Renal cortex interstitium (tissue), 15 donors: ENCODE data around the gene RNF26. TPM values are rescaled to one million over a fixed set of nuclear protein-coding genes. Genes with fewer than 3 reads are reported as not detected.
A peak's percentile ranks its signal among the peaks of the same experiment; 100 is the strongest.

Experiments
- DNase-seq, 11 donors: peaks; one replicate each; pipeline ENCODE4 v3.0.0-alpha.2; 2013; ENCODE audit warnings: low read depth in 9 of 11, low spot score in 4 of 11; ENCODE audit errors: extremely low read depth in 1 of 11
- long read RNA-seq, 16 experiments: transcript quantifications; one replicate each; lab custom pipeline, GENCODE V29; 2026
- polyA plus RNA-seq, 3 donors: library from polyadenylated mRNA; unstranded; fragments of 120-200 nt; gene quantifications; one replicate each; pipeline ENCODE4 v1.2.1, GENCODE V29; 2013; ENCODE audit not compliant: insufficient read length in 3 of 3

Gene RNF26
- polyA plus RNA-seq = 10 to 100 TPM; 29.3 to 35.8 (median 33.3) TPM
- long read RNA-seq, donor 1, transcript RNF26-201 (1 exons, 2,787 nt) = major isoform, 46 of 46 reads
- long read RNA-seq, donor 1, partial matches to known transcripts = 0 of 46 reads
- long read RNA-seq, donor 1, other reads (novel, unspliced or antisense) = 0 of 46 reads
- long read RNA-seq, donor 2, transcript RNF26-201 (1 exons, 2,787 nt) = major isoform, 52 of 52 reads
- long read RNA-seq, donor 2, partial matches to known transcripts = 0 of 52 reads
- long read RNA-seq, donor 2, other reads (novel, unspliced or antisense) = 0 of 52 reads
- long read RNA-seq, donor 3, transcript RNF26-201 (1 exons, 2,787 nt) = major isoform, 42 of 128 reads
- long read RNA-seq, donor 3, partial matches to known transcripts = 67 of 128 reads
- long read RNA-seq, donor 3, other reads (novel, unspliced or antisense) = 19 of 128 reads
- long read RNA-seq, donor 4, transcript RNF26-201 (1 exons, 2,787 nt) = major isoform, 21 of 21 reads
- long read RNA-seq, donor 4, partial matches to known transcripts = 0 of 21 reads
- long read RNA-seq, donor 4, other reads (novel, unspliced or antisense) = 0 of 21 reads
- long read RNA-seq, donor 5 = 0 reads
- long read RNA-seq, donor 6, transcript RNF26-201 (1 exons, 2,787 nt) = major isoform, 51 of 51 reads
- long read RNA-seq, donor 6, partial matches to known transcripts = 0 of 51 reads
- long read RNA-seq, donor 6, other reads (novel, unspliced or antisense) = 0 of 51 reads
- long read RNA-seq, donor 7, transcript RNF26-201 (1 exons, 2,787 nt) = major isoform, 50 of 50 reads
- long read RNA-seq, donor 7, partial matches to known transcripts = 0 of 50 reads
- long read RNA-seq, donor 7, other reads (novel, unspliced or antisense) = 0 of 50 reads
- long read RNA-seq, donor 8, transcript RNF26-201 (1 exons, 2,787 nt) = major isoform, 59 of 59 reads
- long read RNA-seq, donor 8, partial matches to known transcripts = 0 of 59 reads
- long read RNA-seq, donor 8, other reads (novel, unspliced or antisense) = 0 of 59 reads
- long read RNA-seq, donor 9, transcript RNF26-201 (1 exons, 2,787 nt) = major isoform, 19 of 19 reads
- long read RNA-seq, donor 9, partial matches to known transcripts = 0 of 19 reads
- long read RNA-seq, donor 9, other reads (novel, unspliced or antisense) = 0 of 19 reads
- long read RNA-seq, donor 10, transcript RNF26-201 (1 exons, 2,787 nt) = major isoform, 45 of 45 reads
- long read RNA-seq, donor 10, partial matches to known transcripts = 0 of 45 reads
- long read RNA-seq, donor 10, other reads (novel, unspliced or antisense) = 0 of 45 reads
- long read RNA-seq, donor 11, transcript RNF26-201 (1 exons, 2,787 nt) = major isoform, 22 of 22 reads
- long read RNA-seq, donor 11, partial matches to known transcripts = 0 of 22 reads
- long read RNA-seq, donor 11, other reads (novel, unspliced or antisense) = 0 of 22 reads
- long read RNA-seq, donor 12, transcript RNF26-201 (1 exons, 2,787 nt) = major isoform, 14 of 14 reads
- long read RNA-seq, donor 12, partial matches to known transcripts = 0 of 14 reads
- long read RNA-seq, donor 12, other reads (novel, unspliced or antisense) = 0 of 14 reads
- long read RNA-seq, donor 13 = 0 reads
- long read RNA-seq, donor 14, transcript RNF26-201 (1 exons, 2,787 nt) = major isoform, 25 of 25 reads
- long read RNA-seq, donor 14, partial matches to known transcripts = 0 of 25 reads
- long read RNA-seq, donor 14, other reads (novel, unspliced or antisense) = 0 of 25 reads
- long read RNA-seq, donor 15, transcript RNF26-201 (1 exons, 2,787 nt) = major isoform, 20 of 20 reads
- long read RNA-seq, donor 15, partial matches to known transcripts = 0 of 20 reads
- long read RNA-seq, donor 15, other reads (novel, unspliced or antisense) = 0 of 20 reads
- long read RNA-seq, donor 16, transcript RNF26-201 (1 exons, 2,787 nt) = major isoform, 73 of 73 reads
- long read RNA-seq, donor 16, partial matches to known transcripts = 0 of 73 reads
- long read RNA-seq, donor 16, other reads (novel, unspliced or antisense) = 0 of 73 reads

DNA sequence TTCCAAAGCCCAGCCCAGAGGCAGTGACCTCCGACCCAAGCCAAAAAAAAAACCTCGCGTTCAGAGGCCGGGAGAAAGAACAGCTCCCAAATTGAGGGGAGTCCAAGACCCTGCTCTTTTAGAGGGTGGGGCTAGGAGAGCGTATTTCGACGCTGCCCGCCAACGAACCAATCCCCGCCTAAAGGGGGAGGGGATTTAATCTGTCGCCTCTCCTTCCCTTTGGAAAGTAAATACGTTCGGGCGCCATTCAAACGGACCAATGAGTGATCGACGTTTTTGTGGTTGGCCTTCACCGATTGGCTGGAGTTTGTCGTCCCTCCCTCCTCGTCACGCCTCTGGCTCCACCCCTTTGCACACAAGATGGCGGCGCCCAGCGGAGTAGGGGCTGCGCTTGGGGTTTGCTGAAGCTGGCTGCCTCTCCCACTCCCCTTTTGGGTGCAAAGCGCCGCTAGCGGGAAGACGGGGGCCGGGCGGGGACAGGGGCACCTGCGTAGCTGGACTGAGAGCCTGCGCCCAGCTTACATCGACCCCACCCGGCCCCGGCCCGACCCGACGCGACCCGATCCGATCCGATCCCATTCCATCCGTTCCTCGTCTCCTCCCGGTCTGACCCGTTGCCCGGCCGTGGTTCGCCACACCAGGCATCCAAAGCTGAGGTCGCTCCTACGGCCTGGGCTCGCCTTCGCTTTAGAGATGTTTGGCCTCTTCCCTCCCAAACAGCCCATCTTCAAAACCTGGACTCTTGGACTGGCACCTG lies at the start of gene RNF26:
RNF26 (plus strand) TSS at position 354 of the 757 bp plus-strand sequence. CDS start 596 bp downstream, outside the sequence.
- DNase-seq = peak; percentile 96 to 99 (median 97)

DNA sequence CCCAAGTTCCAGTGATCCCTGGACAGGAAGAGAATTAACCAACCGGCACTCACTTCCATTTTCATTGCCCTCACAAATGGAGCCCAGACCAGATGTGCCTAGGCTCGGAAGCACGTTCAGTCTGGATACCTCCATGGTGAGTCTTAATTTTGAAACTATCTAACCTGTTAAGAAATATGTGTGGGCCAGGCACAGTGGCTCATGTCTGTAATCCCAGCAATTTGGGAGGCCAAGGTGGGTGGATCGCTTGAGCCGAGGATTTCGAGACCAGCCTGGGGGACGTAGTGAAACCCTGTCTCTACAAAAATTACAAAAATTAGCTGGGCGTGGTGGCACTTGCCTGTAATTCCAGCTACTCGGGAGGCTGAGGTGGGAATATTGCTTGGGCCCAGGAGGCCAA lies 48.9 kb upstream of the RNF26 start:
- no peak for DNase-seq

DNA sequence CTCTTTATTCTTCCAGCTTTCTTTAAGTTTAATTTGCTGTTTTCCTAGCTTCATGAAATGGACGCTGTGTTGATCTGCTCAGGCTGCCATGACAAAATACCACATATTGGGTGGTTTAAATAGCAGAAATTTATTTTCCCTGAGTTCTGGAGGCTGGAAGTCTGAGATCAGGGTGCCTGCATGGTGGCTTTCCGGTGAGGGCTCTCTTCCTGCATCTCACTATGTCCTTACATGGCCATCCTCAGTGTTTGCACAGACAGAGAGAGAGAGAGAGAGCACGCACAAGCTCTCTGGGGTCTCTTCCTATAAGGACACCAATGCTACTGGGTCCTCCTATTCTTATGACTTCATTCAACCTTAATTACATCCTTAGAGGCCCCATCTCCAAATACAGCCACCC lies 46.1 kb upstream of the RNF26 start:
- DNase-seq = no peak

DNA sequence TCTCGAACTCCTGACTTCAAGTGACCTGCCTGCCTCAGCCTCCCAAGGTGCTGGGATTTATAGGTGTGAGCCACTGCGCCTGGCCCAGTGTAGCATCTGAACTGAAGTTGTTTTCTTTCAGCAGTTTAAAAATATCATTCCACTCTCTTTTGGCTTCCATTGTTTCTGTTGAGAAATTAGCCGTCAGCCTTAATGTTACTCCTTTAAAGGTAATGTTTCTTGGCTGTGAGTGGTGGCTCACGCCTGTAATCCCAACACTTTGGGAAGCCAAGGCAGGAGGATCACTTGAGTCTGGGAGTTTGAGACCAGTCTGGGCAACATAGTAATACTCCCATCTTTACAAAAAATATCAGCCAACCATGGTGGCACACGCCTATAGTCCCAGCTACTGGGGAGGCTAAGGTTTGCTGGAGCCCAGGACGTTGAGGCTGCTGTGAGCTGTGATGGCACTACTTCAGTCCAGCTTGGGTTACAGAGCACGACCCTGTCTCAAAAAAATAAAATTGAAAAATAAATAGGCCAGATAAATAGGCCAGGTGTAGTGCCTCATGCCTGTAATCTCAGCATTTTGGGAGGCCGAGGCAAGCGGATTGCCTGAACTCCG lies 43.3 kb upstream of the RNF26 start:
- DNase-seq = no peak

DNA sequence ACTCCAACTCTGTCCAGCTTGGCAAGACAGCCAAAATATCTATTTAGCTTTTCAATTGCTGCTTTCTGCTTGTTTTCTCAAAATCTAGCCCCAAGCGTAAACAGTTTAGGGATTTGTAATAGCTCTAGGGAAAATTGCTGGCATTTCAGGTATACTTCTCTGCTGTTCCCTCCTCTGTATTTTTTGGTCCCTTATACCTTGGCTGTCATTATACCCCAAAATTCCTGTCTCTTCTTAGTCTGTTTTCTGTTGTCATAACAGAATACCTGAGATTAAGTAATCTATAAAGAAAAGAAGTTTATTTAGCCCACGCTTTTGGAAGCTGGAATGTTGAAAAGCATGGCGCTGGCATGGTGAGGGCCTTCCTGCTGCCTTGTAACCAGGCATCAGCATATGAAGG lies 40.9 kb upstream of the RNF26 start:
- no peak for DNase-seq

DNA sequence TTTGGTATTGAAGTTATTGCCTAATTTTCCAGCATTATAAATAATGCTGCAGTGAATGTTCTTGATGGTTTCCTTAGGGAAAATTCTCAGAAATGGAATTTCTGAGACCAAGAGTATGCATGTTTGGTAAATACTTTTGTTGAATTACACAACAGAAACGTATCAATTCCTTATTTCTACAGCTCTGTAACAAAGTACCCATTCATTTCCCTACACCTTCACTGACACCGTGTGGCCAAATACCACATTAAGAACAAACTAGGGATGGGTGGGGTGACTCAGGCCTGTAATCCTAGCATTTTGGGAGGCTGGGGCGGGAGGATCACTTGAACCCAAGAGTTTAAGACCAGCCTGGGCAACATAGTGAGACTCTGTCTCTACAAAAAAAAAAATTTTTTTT lies 39.1 kb upstream of the RNF26 start:
- no peak for DNase-seq

DNA sequence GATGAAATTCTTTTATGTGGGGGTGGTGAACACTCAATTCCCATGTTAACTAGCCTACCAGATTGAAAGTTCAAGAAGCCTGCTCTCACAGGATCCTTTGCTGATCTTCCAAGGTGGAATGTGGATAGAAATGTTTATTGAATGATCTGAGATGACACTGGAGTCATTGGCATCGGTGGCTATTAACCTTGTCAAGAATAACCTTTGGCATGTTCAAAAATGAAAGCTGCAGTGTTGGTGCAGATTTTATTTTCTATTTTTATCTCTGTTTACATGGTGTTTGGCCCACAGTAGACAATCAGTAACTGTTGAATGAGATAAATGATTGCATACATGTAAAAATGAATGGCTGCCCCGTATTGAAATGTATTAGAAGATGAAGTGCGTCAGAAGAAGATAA lies 36.4 kb upstream of the RNF26 start:
- DNase-seq = no peak

DNA sequence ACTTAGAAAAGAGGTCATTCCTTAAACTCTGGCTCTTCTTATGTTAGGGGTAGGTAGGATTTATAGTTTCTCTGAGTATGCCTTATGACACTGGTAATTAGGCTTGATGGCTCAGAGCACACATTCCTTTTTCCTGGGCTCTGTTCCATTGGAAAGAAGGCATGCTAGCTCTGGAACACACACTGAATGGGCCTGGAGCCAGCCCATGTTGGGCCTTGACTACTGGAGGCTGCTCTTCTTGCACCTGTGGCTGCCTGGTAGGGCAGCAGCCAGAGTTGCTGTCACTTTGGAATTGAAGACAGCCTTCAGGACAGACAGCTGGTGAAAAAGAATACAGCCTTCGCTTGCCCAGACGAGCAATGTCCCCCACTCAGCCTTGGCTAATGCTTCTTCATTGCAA lies 35.6 kb upstream of the RNF26 start:
- no peak for DNase-seq

DNA sequence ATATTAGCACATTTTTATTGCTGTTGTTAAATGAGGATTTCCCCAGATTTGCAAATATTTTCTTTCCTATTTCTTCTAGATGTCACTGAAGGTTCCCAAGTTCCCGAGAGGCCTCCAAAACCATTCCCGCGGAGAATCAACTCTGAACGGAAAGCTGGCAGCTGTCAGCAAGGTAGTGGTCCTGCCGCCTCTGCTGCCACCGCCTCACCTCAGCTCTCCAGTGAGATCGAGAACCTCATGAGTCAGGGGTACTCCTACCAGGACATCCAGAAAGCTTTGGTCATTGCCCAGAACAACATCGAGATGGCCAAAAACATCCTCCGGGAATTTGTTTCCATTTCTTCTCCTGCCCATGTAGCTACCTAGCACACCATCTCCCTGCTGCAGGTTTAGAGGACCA lies 34.9 kb upstream of the RNF26 start:
- DNase-seq = no peak

DNA sequence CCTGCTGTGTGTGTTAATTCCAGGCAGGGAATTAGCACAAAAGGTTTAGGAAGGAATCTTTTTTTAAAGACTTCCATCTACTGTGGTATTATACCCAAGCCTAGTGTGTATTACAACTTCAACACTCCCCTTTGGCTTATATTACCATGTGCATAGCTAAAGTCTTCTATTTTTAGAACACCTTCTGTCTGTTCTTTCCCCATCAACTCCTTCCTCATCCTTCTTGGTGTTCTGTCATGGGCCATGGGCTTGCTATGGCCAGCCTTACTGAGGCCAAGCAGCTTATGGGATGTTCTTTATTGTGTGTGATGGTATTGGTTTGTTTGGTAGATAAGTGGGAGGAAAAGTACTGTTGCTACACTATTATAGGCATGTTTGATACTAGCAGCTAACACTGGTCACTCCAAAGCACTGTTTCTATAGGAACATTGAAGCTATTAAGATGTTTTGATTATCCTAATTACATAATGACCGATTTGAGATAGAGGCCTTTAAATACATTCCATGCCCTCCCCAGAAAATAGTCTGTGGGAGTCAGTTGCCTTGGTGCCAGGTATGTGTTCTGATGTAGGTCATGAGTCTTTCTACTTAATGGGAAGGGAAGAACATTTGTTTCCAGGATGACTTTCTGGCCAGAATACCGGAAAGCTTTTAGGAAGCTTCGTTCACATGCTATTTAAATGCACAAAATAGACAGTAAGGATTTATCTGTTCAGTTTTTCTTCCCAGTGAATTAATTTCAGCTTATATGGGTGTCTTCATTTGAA lies 33.9 kb upstream of the RNF26 start:
- no peak for DNase-seq

DNA sequence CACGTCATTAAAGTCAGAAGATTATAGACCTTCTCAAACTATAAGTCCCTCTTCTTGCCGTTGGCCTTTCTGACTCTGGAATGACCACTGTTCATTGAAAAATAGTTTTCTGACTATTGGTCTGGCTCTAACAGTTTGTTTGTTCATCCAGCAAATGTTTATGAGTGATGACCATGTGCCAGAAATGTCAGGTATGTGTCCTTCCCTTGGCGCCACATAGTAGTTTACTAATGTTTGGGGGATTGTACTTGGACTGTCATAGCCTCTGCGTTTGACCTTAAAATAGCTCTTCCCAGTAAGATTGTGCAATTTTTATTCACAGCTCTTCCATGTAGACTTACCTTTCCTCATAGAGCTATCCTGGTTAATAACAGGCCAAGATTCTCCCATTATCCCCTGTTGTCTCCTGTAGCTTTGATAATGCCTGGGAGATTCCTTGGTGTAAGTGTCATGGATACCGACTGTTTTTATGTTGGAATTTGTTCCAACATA lies 31.1 kb upstream of the RNF26 start:
- no peak for DNase-seq

DNA sequence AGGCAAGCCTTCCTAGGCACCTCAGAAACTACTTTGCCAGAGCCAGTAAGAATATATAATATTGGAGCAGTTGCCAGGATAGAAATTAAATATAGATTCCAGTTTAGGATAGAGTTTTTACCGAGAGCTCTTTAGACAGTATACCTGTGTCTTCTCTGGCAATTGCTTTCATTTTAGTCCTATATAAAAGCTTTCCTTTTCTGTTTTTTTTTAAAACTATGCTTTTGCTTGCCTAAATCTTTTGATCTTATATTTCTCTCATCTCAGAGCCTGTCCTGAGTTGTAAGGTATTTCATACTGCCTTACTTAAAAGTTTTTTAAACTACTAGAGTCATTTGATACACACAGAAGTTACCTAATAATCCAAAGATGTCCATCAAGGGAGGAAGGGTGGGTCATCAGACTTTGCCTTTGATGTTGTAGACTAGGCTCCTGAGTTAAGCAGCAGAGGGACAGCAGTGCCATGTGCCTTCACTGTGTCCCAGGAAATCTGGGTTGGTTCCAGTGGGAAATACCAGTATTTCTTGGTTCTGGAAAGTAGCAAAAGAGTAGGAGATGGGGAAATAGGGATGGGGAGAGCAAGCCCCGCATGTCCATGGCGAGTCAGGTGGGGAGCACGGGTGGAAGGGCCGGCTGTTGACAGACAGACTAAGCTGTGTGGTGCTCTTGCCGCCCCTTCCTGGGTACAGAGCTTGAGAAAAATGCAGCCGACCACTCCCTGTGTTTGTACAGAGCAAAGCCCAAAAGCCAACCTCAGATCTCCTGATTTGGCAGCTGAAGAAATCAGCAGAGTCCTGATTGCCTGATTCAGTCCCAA lies 28.6 kb upstream of the RNF26 start:
- no peak for DNase-seq

DNA sequence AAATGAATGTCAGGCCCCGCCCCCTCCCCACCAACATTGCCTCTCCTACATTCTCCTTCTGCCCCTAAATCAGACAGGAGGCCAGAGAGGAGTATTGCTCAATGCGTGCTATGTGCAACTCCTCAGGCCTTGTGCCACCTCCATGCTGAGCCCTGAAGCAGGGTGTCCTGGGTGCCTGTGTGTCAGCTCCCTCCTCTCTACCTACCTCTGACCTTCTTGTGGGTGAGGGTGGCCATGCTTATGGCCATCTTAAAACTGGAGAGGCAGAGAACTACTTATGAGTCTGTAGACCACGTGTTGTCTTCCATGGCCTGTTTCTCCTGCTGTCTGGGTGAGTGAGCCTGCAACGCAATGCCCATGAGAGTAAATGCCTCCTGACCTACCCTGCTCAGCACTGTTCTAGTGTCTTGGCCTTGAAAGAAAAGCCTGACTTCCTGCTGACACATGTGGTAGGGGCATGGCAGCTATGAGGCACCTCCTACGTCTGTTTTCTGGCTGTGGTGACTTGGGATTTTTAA lies 27.9 kb upstream of the RNF26 start:
- no peak for DNase-seq

DNA sequence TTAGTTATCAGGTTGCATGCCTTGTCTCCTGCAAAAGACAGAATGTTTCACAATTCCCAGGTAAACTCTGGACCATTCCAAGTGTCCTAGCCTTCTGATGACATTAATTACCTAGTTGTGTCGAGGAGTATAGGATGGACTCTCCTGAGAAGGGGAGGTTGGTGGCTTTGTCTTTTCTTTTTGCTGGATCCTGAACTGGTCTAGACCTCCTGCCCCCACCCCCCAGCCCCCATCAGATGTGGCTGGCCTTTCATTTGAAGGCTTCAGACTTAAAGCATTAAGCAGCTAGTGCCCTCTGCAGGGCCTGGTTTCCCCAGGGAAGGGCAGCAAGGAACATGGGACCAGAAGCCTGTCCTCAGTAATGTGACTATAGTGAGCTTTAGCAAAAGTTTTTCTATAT lies 27.1 kb upstream of the RNF26 start:
- DNase-seq = no peak

DNA sequence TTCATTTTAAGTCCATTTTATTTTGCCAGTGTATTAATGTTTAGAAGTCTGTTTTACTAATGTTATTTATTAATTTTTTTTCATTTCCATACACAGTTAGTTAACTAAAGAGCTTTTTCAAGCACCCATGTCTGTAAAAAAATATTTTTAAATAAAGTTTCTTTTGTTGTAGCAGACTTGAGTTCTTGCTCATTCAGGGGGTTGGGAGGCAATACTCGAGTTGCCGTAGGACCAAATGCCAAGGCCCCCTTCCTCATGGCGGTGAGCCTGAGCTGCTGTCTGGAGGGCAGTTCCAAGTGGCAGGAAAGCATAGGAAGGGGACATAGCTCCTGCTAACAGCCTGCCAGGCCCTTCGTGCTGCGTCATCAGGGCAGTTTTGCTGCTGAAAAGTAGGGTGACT lies 26.4 kb upstream of the RNF26 start:
- no peak for DNase-seq
